HG02642 (cell line): Measurements from ENCODE around the gene CDC42EP1.

Experiments
- ATAC-seq: cut with Tn5 transposase; IDR thresholded peaks from one replicate; pipeline ENCODE4 v1.9.1; 2021; ENCODE audit warnings: mild to moderate bottlenecking; ENCODE audit not compliant: unreplicated experiment, poor library complexity

The CDC42EP1 gene

DNA sequence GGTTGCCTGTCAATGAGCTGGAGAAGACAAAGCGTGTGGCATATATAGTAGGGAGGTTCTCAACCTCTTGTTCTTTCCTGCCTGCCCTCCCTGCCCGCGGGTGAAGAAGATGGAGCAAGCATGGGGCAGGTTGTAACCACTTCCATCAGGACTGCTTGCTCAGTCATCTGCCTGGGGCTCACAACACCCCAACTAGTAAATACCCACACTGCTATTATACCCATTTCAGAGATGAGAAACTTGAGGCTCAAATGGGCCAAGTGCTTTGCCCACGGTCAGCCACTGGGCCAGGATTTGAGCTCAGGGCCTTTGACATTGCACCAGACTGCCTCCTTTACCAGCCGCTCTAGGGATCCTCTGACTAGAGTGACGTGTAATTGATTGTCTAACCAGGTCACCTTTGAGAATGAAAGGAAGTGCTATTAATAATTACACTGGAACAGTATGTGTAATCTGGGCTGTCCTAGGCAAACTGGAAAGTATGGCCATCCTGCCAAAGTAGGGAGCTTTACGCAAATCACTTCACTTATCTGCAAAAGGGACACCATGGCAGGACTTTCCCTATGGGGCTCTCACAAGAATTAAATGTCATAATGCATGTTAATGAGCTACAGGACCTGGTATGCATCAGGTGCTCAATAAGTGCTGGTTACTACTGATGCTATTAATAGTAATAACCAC lies 2.8 kb upstream of the CDC42EP1 start:
- no peak for ATAC-seq

DNA sequence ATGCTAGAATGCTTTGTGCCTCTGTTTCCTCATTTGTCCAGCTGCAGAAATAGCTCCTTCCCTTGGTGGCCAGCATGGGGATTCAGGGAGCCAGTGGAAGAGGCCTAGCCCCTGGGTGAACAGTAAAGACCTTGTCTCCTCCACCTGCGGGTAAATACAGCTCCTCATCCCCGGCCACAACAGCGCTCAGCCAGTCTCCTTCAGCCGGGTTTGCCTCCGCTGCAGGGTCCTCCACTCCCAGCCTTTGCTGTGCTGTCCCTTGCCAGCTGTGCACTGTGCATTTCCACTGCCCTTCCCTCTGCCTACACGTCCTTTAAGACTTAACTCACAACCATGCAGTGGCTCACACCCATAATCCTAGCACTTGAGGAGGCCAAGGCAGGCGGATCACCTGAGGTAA lies 1.5 kb upstream of the CDC42EP1 start:
- ATAC-seq = no peak

DNA sequence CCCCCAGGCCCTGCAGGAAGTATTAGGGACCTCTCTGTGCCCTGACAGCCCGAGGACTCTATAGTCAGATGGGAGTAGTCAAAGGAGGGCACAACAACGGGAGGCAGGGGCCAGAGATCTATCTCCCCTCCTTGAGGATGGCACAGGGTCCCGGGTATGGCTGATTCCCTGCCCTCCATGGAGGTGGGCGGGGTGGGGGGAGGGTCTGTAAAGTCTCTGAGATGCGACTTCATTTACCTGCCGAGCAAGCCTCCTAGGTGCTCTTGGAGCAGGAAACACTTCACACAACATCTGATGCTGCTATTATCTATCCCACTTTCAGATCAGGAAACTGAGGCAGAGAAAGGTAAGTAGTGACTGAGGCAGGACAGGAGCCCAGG lies 769 bp upstream of the CDC42EP1 start:
- no peak for ATAC-seq

- ATAC-seq = no peak
Measured at GRCh38 chr22:37560608-37561211, 430 bp downstream of the CDC42EP1 start.

DNA sequence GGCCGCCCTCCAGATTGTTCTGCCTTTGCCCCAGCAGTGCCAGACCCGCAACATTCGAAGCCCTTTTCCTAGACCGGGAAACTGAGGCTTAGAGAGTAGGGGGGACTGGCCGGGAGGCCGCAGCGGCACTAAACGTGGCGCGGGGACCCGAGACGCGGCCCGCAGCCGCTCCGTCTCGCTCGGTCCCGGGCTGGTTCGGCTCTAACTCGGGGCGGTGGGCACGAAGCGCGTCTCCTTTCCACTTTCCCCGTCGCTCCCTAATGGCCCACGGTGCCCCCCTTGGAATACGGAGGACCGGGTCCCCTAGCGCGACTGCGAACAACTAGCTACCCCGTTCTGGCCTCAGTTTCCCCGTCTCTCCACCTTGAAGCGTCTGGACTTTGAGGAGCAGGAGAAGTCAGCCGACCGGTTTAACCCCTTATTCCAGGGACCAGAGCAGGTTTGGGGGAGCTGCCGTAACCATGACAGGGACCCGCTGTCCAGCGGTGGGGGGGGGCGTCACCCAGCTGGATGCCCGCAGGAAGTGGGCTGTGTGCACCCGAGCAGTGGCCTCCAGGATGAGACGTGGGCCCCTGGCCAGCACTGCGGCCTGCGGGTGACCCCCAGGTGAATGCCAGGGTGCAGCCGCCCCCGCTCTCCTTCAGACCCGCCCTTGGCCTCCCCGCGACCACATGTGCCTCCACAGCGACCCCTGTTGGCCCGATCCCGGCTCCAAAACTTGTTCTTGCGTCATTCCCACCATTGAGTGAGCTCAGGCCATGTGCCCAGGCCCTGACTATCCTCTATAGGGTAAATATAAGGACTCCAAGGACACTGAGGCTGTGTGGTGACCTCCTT lies 1.1 kb downstream of the CDC42EP1 start:
- ATAC-seq = no peak

DNA sequence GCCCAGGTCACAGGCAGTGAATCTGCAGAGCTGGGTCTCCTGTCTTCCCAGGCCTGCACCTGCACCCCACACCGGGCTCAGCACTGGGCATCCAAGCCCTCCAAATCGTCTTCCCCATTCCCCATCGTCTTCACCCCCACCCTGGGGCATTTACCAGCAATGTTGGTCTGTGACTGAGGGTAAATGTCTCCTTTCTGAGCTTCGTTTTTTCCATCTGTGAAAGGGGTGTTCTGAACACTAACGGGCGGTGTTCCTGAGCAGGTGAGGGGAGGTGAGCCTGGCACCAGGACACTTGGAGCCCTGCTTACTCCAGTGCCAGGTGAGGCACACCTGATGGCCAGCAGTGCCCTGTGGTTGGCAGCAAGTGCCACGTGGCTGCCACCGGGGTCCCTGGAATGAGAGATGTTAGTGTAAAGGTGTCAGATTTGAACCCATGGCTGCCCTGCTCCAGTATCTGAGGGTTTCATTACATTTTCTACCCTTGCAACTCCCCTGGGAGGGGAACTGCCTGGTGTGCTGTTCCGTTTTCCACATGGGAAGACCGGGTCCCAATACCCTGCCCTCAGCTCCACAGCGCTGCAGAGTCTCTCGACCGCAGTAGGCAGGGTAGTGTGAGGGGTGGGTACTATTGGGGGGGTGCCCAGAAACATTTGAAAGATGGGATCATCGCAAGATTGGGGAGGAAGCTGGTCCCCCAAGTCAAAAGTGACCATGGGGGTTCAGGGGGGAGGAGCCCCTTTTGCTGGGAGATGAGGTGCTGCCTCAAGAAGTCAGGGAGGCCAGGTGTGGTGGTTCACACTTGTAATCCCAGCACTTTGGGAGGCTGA lies 2.0 kb downstream of the CDC42EP1 start:
- ATAC-seq = no peak

- no peak for ATAC-seq
Measured at GRCh38 chr22:37563153-37564081, 3.1 kb downstream of the CDC42EP1 start.

- no peak for ATAC-seq
Measured at GRCh38 chr22:37564111-37564711, 3.9 kb downstream of the CDC42EP1 start.

- no peak for ATAC-seq
Measured at GRCh38 chr22:37565830-37566229, 5.5 kb downstream of the CDC42EP1 start.

GRCh38 chr22:37566329-37566837 lies 6.1 kb downstream of the CDC42EP1 start:
- no peak for ATAC-seq

- ATAC-seq = peak; percentile 74
Measured at GRCh38 chr22:37566903-37567798, 6.9 kb downstream of the CDC42EP1 start.

- no peak for ATAC-seq
Measured at GRCh38 chr22:37568012-37568411, 7.7 kb downstream of the CDC42EP1 start.

DNA sequence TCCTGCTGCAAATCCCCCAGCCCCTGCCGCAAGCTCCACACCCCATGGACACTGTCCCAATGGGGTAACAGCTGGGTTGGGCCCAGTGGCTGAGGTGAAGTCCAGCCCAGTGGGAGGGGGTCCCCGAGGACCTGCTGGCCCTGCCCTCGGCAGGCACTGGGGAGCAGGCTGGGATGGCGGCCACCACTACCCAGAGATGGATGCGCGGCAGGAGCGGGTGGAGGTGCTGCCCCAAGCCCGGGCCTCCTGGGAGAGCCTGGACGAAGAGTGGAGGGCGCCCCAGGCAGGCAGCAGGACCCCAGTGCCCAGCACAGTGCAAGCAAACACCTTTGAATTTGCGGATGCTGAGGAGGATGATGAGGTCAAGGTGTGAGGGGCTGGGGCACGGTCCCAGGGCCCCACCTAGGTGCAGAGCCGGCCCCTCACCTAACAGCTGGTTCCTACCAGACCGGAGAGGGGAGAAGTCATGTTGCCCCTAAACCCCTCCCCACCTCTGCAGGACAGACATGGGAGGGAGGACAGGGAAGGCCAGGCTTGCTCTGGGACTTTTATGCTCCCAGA lies 8.2 kb downstream of the CDC42EP1 start:
- ATAC-seq = no peak

- ATAC-seq = no peak
Measured at GRCh38 chr22:37569009-37569920, 9.0 kb downstream of the CDC42EP1 start.

- no peak for ATAC-seq
Measured at GRCh38 chr22:37569921-37570660, 9.8 kb downstream of the CDC42EP1 start.

- ATAC-seq = no peak
Measured at GRCh38 chr22:37570661-37570976, 10.3 kb downstream of the CDC42EP1 start.
